ENCODE results near the gene FAM3C. TPM values are rescaled to one million over a fixed set of nuclear protein-coding genes. Genes with fewer than 3 reads are reported as not detected.

The FAM3C gene
- polyA plus RNA-seq, 1 donor from 2014 or later = 61.8 TPM

- H3K79me2 ChIP-seq (replicated peaks; ENCODE audit: insufficient read depth, low read length) = no peaks in the 10 kb centered on the region
- H4K20me1 ChIP-seq (ENCODE audit: insufficient read depth) = no peaks in the 10 kb centered on the region
- H3K9me3 ChIP-seq (ENCODE audit: low read length) = no peaks in the 10 kb centered on the region
- H3K4me3 ChIP-seq (ENCODE audit: low read length) = no peak overlapping the region
- H3K9ac ChIP-seq (ENCODE audit: low read length) = no peak overlapping the region
- H2AFZ ChIP-seq (ENCODE audit: low read depth, low read length) = no peak overlapping the region
- no peaks in the 10 kb centered on the region for H3K36me3 ChIP-seq (ENCODE audit: insufficient read depth, low read length)
- TF ChIP-seq TAF1 (IDR thresholded peaks at IDR 0.05; ENCODE audit: low read depth) (no peak), EP300 (conservative IDR thresholded peaks at IDR 0.05; ENCODE audit: poor library complexity, severe bottlenecking) (no peak), CTCF (IDR thresholded peaks at IDR 0.05; ENCODE audit: poor library complexity, severe bottlenecking) (no peak), RAD21 (conservative IDR thresholded peaks at IDR 0.05) (no peak), MXI1 (conservative IDR thresholded peaks at IDR 0.05; ENCODE audit: poor library complexity, severe bottlenecking) (no peak), SMC3 (conservative IDR thresholded peaks at IDR 0.05; ENCODE audit: poor library complexity) (no peak), EZH2 (IDR thresholded peaks at IDR 0.05; ENCODE audit: borderline replicate concordance, insufficient read depth, low read length, poor library complexity, severe bottlenecking) (no peak), REST (IDR thresholded peaks at IDR 0.05; ENCODE audit: borderline replicate concordance) (no peak), POLR2AphosphoS5 (IDR thresholded peaks at IDR 0.05) (no peak)
- H3K4me2 ChIP-seq (ENCODE audit: low read length) = no peak overlapping the region
- H3K9me2 ChIP-seq (ENCODE audit: insufficient read depth, low read length) = no peaks in the 10 kb centered on the region
- H3K27me3 ChIP-seq (ENCODE audit: insufficient read depth, low read depth, low read length) = peaks cover 45% of the 10 kb centered on the region
- no peaks in the 10 kb centered on the region for H3F3A ChIP-seq (ENCODE audit: insufficient read depth, low read length, poor library complexity, severe bottlenecking)
- no peak overlapping the region for H3K27ac ChIP-seq (ENCODE audit: low read length)
Measured at GRCh38 chr7:121334875-121335648, 61.0 kb downstream of the FAM3C start.

- no peaks in the 10 kb centered on the region for H3K9me3 ChIP-seq (ENCODE audit: low read length)
- H3F3A ChIP-seq (ENCODE audit: insufficient read depth, low read length, poor library complexity, severe bottlenecking) = no peaks in the 10 kb centered on the region
- no peaks in the 10 kb centered on the region for H3K9me2 ChIP-seq (ENCODE audit: insufficient read depth, low read length)
- H3K79me2 ChIP-seq (replicated peaks; ENCODE audit: insufficient read depth, low read length) = no peaks in the 10 kb centered on the region
- no peaks in the 10 kb centered on the region for H3K36me3 ChIP-seq (ENCODE audit: insufficient read depth, low read length)
- no peak overlapping the region for H3K9ac ChIP-seq (ENCODE audit: low read length)
- no peak overlapping the region for H2AFZ ChIP-seq (ENCODE audit: low read depth, low read length)
- no peaks in the 10 kb centered on the region for H4K20me1 ChIP-seq (ENCODE audit: insufficient read depth)
- H3K27me3 ChIP-seq (ENCODE audit: insufficient read depth, low read depth, low read length) = peaks cover 51% of the 10 kb centered on the region
- H3K27ac ChIP-seq (ENCODE audit: low read length) = no peak overlapping the region
- no peak overlapping the region for H3K4me3 ChIP-seq (ENCODE audit: low read length)
- no peak overlapping the region for H3K4me2 ChIP-seq (ENCODE audit: low read length)
- TF ChIP-seq EP300 (conservative IDR thresholded peaks at IDR 0.05; ENCODE audit: poor library complexity, severe bottlenecking) (no peak), REST (IDR thresholded peaks at IDR 0.05; ENCODE audit: borderline replicate concordance) (no peak), SMC3 (conservative IDR thresholded peaks at IDR 0.05; ENCODE audit: poor library complexity) (no peak), POLR2AphosphoS5 (IDR thresholded peaks at IDR 0.05) (no peak), TAF1 (IDR thresholded peaks at IDR 0.05; ENCODE audit: low read depth) (no peak), RAD21 (conservative IDR thresholded peaks at IDR 0.05) (no peak), MXI1 (conservative IDR thresholded peaks at IDR 0.05; ENCODE audit: poor library complexity, severe bottlenecking) (no peak), EZH2 (IDR thresholded peaks at IDR 0.05; ENCODE audit: borderline replicate concordance, insufficient read depth, low read length, poor library complexity, severe bottlenecking) (no peak), CTCF (IDR thresholded peaks at IDR 0.05; ENCODE audit: poor library complexity, severe bottlenecking) (no peak)
Measured at GRCh38 chr7:121334376-121334775, 61.7 kb downstream of the FAM3C start.
